ENCODE data around the gene HS6ST3.
"Not testable (repeated sequence)": the region's sequence is repeated elsewhere in the genome, so short reads cannot be mapped to it uniquely, and the experiment has no call there.

Gene HS6ST3

DNA sequence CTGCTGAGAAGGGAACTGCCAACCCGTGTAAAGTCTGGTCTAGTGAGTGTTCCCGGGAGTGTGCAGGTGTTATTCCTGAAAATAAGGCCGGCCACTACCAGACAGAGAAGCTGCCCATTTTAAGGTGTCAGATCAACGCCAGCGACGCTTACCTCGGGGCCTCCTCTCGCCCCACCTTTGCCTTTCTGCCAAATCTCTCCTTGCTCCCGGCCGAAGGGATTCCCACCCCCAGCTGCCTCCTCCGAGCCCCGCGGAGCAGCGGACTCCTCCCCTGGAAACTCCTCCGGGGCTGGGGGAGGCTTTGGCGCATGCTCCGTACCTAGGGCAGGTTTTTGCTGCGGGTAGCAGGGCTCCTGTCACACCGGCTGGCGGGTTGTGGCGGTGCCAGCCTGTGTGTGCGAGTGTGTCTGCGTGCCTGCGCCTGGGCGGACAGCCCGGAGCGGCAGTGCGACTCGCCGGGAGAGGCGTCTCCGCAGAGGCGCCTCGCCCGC is at the start of gene HS6ST3:
Gene HS6ST3 (plus strand): TSS at position 359 of the 491 bp plus-strand sequence.
- FAIRE-seq = no peak

DNA sequence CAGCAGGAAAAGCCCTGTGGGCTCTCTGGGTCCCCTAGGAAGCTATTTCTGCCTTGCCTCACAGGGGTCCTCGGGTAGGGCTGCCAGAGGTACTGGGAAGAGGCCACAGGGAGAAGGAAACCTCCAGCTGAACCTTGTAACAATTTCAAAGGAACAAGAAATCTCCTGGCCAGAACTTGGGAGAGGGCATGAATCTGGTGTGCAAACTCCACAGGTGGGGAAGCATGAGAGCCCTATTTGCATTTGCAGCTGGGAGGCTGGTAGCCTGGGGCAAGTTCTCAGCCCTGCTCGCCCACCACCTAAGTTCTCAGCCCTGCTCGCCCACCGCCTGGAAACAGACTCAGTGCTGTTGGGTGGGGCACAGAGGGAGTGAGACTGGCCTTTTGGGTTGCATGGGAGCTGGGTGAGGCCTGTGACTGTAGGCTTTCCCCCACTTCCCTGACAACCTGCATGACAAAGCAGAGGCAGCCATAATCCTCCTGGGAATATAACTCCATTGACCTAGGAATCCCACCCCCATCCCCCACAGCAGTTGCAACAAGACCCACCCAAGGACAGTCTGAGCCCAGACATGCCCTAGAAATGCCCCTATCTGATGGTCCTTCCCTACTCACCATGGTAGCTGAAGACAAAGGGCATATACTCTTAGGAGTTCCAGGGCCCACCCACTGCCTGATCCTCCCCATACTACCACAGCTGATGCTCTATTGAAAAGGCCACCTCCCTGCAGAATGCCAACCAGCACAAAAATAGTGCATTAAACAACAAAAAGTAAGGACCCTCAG is 48.4 kb upstream of the HS6ST3 start:
- FAIRE-seq = no peak

DNA sequence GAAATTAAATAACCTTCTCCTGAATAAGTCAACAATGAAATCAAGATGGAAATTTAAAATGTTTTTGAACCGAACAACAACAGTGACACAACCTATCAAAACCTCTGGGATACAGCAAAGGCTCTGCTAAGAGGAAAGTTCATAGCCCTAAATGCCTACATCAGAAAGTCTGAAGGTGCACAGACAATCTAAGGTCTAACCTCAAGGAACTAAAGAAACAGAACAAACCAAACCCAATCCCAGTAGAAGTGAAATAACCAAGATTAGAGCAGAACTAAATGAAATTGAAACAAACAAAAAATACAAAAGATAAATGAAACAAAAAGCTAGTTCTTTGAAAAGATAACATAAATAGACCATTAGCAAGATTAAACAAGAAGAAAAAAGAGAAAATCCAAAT is 45.7 kb upstream of the HS6ST3 start:
- no peak for FAIRE-seq

DNA sequence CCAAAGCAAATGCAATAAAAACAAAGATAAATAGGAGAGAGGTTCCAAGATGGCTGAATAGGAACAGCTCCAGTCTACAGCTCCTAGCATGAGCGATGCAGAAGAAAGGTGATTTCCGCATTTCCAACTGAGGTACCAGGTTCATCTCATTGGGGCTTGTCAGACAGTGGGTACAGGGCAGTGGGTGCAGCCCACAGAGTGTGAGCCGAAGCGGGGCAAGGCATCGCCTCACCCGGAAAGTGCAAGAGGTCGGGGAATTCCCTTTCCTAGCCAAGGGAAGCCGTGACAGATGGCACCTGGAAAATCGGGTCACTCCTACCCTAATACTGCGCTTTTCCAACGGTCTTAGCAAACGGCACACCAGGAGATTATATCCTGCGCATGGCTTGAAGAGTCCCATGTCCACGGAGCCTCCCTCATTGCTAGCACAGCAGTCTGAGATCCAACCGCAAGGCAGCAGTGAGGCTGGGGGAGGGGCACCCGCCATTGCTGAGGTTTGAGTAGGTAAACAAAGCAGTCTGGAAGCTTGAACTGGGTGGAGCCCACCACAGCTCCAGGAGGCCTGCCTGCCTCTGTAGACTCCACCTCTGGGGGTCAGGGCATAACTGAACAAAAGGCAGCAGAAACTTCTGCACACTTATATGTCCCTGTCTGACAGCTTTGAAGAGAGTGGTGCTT is 43.3 kb upstream of the HS6ST3 start:
- not testable (repeated sequence) for FAIRE-seq

DNA sequence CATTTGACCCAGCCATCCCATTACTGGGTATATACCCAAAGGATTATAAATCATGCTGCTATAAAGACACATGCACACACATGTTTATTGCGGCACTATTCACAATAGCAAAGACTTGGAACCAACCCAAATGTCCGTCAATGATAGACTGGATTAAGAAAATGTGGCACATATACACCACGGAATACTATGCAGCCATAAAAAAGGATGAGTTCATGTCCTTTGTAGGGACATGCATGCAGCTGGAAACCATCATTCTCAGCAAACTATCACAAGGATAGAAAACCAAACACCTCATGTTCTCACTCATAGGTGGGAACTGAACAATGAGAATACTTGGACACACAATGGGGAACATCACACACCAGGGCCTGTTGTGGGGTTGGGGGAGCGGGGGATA is 39.0 kb upstream of the HS6ST3 start:
- not testable (repeated sequence) for FAIRE-seq

DNA sequence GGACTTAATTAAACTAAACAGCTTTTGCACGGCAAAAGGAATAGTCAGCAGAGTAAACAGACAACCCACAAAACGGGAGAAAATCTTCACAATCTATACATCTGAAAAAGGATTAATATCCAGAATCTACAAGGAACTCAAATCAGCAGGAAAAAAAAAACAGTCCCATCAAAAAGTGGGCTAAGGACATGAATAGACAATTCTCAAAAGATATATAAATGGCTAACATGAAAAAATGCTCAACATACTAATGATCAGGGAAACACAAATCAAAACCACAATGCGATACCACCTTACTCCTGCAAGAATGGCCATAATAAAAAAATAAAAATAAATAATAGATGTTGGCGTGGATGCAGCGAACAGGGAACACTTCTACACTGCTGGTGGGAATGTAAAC is 38.4 kb upstream of the HS6ST3 start:
- FAIRE-seq = not testable (repeated sequence)

DNA sequence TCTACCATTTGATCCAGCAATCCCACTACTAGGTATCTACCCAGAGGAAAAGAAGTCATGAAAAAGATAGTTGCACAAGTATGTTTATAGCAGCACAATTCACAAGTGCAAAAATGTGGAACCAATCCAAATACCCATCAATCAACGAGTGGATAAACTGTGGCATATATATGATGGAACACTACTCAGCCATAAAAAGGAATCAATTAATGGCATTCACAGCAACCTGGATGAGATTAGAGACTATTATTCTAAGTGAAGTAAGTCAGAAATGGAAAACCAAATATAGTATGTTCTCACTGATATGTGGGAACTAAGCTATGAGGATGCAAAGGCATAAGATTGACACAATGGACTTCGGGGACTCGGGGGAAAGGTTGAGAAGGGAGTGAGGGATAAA is 38.0 kb upstream of the HS6ST3 start:
- not testable (repeated sequence) for FAIRE-seq

DNA sequence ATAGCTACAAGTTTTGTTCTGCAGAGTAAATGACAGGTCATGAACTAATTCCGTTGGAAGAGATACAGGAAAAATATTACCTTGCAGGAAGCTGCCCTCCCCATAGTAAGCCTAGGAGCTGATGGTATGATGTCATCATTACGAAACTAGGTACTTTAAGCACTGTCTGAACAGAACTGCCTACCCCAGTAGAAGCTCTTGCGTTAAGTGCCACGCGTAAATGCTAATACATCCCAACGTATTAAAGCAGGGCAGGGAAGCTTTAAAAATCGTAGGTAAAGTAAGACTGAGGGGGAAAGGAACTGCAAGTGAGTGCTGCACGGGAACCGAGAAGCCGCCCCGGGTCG is 37.3 kb upstream of the HS6ST3 start:
- no peak for FAIRE-seq

DNA sequence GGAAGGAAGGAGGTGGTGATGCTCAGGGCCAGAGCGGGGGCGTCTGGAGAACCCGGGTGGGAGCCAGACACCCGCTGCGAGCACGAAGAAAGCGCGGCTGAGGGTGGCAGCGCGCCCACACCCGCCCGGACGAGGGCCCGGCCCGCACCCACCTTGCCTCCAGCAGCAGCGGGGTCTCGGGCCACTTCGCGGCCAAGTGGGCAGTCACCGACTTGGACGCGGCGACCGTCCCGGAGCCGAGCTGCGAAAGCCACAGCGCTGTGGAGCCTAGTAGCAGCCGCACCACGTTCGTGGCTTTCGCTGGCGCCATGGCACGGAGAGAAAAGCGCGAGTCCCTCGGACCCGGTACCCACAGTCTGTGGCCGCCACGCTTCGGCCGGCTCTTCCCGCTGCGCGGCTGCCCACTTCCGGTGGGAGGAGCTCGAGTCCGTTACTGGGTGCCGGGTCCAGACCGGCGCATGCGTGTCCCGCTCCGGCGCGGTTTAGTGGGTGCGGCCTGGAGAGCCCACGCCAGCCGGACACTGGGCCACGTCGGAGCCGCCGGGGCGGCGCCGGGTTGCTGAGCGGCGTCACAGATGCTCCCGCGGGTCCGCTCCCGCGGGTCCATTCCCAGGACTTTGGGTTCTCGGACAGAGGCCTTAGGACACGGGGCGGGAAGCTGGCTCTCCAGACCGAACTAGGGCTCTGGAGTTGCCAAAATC is 36.8 kb upstream of the HS6ST3 start, which contains the start of gene UGGT2:
Gene UGGT2 (minus strand): TSS at position 399 of the 701 bp plus-strand sequence. CDS start 89 bp downstream, at position 310.
- FAIRE-seq = no peak

DNA sequence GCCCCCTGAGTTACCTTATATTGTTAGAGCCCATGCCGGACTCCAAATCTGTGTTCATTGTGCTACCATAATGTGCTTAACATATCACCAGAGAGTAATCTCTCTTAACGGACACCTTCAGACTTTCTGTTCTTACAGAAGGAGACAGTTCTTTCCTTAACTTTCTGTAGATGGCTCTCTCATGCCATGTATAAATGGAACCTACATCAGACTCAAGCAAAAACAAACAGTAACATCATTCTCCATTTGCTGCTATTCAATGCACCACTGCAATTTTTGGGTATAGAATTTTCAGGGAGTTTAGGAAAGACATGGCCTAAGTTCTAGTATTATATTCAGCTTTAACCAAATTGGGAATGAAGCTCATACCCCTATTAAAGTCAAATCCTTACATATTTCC is 24.1 kb upstream of the HS6ST3 start:
- FAIRE-seq = no peak

DNA sequence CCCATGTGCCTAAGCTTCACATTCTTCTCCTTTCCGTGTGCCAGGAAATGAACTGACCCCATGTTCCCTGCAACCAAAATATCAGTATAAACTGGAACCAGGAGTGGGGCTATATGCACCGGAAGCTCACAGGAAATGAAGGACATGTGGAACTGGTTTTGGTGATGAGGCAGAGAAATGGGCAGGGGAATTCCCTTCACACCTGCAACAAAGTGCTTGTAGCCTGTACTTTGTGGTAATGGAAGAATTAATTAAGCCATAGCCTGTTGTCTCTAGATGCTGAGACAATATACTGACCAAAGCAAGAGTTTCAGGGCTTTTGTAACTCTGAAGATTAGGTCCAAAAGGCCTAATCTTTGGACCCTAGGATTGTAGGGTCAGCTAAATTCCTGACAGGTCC is 21.2 kb upstream of the HS6ST3 start:
- no peak for FAIRE-seq

DNA sequence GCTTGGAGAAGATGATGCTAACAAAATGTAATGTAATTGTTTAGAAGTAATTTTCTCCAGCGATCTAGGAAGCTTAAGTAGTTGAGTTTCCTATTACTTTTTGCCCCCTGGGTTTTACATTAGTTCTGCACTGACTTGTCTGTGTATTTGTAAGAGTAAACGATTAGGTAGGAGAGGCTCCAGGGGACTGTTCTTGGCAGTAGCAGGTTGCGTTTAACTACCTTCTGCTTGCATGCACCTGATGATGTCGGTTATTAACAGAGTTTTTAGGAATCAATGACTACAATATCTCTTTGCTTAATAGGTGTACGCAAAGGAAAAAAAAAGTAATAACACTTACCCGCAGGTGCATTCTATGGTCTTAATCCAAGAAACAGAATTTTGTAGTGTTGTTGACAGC is 18.4 kb upstream of the HS6ST3 start:
- no peak for FAIRE-seq

DNA sequence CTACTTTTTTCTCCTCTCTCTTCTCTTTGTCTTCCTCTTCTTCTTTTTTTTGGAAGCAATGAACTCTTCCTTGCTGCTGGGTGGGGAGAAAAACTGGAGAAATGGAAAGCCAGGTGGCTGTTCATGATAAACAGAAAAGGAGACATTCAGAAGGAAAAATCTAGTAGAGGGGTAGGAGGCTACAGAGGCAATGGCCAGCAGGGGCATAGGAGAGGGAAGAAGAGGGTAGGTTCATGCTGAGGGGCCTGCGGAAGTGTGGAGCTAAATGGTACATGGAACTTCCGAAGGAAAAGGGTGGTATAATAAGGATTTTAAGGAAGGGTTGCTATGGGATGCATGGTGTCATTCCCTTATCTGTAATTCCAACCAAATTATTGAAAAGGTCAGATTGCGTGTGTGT is 17.5 kb upstream of the HS6ST3 start:
- FAIRE-seq = no peak

DNA sequence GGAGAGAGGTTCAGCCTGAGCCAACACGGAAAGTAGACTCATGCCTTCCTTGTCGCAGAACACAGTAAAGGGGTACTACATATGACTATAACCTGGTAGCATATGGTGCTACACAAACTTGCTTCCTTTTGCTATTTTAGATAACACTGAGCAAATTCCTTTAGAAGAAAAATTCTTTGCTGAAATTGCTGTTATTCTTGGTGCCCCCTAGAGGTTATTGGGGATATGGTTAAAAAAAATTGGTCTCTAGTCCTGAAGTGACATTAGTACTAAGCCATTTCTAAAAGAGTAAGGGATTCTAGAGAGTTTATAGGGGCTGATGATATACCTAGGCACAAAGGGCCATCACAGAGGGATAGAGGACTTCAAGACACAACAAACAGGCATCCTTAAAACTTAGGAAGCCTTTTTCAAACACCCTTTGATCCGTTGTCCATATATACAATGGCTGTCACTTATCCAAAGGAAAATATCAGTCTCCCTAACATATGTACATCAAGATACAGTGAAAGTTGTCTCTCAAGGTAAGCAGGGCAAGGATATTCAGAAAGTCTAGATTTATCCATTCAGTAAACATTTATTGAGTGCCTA is 13.9 kb upstream of the HS6ST3 start:
- no peak for FAIRE-seq

DNA sequence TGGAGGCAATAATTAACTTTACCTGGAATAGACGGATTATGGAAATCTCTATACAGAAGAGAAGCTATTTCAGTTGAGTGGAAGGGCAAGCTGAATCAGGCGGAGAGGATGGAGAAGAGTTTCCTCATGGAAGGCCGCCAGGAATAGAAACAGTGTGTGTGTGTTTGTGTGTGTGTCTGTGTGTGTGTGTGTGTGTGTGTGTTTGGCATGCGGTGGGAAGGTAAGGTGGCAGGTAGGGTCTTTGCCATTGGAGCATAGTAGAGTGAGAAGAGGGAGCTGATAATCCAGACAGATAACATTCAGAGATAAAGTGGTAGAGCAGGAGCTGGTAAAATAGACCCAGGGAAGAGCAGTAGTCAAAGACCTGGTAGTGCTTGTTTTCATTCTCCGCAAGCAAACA is 9.2 kb upstream of the HS6ST3 start:
- FAIRE-seq = no peak

DNA sequence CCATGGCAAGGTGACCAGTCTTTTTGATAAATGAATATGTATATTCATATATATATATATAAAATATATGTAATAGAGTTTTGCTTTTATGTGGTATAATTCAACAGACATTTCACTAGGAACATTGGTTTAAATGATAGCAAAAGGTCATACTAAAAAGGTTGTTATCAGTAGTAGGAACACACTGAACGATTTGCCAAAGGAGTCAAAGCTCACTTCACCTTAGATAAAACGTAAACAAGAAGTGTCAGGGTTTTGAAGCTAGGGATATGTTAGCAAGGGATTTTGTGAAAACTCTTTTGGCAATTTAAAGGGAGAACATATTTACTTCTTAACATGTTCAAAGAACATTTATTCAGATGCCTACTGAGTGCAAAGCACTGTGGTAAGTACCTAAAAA is 8.0 kb upstream of the HS6ST3 start:
- FAIRE-seq = no peak

DNA sequence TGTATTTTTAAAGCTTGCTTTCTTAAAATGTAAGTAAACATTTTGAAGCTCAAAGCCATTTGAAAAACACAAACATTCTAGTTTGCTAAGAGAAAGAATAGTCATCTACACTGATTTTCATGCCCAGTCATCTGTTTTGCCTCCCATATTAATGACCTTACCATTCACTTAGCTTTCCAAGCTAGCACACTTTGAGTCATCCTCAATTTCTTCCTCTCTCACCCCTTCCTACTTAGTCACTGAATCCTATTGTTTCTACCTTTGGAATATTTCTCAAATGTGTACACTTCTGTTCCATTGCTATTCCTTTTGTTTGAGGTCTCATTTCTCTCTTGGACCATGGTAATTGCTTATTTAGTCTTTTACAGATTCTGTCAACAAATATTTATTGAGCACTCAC is 7.3 kb upstream of the HS6ST3 start:
- no peak for FAIRE-seq

DNA sequence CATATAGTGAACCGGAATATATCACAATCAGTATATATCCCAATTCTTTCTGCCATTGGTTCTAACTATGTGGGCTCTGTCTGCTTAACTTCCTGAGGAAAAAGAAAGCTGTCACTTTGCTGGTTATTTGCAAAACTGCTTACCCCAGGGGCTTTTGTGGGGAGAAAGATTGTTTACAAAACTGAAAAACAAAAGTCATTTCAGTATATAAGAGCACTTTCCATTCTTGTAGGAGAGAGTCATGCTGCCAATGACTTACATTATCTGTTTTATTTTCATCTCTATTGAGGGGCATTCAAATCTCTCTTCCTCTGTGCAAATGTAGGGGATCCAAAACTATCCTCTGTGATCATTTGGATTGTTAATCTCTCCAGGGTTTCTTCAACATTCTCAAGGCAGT is 3.2 kb upstream of the HS6ST3 start:
- FAIRE-seq = no peak

DNA sequence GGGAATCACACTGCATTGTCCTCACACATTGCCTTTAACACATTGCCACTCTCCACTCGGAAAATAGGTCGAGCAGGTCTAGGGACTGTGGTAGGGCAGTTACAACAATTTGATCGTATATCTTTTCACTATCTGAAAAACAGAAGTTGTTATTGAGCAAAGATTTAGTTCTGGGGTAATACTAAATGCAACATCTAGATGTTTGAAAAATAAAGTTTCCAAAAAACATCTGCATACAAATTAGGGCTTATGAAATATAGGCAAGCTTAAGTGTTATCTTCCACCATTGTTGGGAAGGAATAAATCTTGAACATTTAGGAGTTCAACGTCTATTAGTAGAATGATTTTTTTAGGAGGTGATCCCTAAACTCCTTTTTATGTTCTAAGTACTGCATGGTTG is 768 bp upstream of the HS6ST3 start:
- FAIRE-seq = no peak

DNA sequence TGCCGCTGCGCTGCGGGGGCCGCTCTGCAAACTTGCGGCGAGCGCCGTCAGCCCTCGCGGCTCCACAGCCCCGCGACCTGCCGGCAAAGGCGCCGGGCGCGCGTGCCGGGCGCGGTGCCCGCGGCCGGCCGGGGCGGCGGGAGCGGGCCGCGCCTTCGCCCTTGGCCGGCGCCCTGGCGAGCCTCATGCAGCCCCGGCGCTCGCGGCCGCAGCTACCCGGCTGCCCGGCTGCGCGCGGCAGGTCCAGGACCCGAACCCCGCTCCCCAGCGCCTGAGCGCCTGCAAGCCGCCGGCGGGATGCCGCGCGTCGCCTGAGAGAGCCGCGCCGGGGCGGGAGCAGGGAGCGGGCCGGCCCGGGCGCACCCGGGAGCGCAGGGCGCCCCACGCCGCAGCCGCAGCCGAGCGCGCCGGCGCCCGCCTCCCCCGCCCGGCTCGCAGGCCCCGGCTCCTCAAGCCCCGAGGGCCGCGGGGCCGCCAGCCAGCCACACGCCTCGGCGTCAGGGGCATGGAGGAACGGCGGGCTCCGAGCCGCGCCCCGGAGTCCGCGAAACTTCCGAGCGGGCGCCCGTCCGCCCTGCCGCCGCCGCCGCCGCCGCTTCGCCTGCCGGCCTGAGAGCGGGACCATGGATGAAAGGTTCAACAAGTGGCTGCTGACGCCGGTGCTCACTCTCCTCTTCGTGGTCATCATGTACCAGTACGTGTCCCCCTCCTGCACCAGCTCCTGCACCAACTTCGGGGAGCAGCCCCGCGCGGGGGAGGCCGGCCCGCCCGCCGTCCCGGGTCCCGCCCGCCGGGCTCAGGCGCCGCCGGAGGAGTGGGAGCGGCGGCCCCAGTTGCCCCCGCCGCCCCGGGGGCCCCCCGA is 564 bp downstream of the HS6ST3 start:
- FAIRE-seq = no peak

DNA sequence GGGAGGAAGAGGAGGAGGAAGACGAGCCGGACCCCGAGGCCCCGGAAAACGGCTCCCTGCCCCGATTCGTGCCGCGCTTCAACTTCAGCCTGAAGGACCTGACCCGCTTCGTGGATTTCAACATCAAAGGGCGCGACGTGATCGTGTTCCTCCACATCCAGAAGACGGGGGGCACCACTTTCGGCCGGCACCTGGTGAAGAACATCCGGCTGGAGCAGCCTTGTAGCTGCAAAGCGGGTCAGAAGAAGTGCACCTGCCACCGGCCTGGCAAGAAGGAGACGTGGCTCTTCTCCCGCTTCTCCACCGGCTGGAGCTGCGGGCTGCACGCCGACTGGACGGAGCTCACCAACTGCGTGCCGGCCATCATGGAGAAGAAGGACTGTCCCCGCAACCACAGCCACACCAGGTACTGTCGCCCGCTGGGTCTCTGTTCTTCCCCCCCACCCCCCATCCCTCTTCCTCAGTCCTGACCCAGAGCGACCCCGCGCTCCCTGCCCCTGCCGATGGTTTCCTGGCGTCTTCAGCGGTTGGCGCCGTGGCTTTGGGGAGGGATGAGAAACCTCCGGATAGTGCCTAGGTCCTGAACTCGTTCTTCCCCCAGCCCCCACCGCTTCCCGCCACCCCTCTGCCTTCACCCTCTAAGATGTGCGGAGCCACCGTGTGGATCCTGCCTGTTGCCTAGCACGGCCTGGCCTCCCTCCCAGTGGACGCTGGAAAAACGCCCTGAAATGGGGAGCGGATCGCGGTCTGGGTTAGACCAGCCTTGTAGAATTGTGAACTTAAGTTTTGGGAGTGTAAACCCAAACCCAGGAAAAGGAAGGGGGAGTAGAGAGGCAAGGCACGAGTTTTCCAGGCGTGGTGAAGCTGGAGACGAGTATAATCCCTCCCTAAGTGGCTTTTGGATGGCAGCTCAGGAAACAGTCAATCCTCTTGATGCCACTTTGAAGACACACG is 1.5 kb downstream of the HS6ST3 start:
- no peak for FAIRE-seq

Data from endometrium (tissue), 2 donors.